ENCODE results near the gene ARFIP1.
"Not testable (repeated sequence)": the region's sequence is repeated elsewhere in the genome, so short reads cannot be mapped to it uniquely, and the experiment has no call there.

ARFIP1 gene

DNA sequence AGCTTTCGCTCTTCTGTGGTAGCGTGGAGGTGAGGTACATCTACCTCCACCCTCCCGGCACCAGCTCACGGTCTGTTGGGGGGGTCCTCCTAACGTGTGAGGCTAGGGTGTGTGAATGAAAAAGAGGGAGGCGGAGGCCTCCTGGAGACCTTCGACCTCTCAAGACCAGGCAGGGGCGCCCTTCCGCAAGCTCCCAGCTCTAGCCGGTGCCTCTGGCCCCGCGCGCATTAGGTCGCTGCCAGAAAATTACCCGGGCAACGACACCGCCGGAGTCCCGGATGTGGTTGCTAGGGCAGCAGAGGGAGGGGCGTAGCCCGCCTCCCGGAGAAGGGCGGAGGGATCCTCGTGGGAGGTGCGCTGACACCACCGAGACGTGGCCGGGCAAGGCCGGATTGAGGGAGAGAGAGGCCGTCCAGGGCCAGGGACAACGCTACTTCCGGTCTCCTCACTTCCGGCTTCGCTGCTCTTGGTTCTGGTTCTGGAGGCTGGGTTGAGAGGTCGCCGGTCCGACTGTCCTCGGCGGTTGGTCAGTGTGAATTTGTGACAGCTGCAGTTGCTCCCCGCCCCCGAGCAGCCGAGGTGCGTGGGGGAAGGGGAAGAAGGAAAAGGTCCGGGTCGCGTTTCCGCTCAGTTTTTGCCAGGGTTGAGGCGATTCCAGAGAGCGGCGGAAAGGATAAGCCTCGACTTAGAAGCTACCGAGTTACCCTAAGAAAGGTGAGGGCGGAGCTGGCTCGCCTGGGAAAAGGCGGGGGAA, at the start of gene ARFIP1, which contains the start of gene TIGD4:
TSS of gene ARFIP1 (plus strand) at position 442 of the 754 bp plus-strand sequence. CDS start 49,680 bp downstream, outside the sequence.
TSS of gene TIGD4 (minus strand) at position 218 of the 754 bp plus-strand sequence. CDS start 8,726 bp downstream, outside the sequence.
- DNase-seq (ENCODE audit: low spot score) = peak; percentile 99

GRCh38 chr4:152731997-152732396, 47.8 kb upstream of the ARFIP1 start:
- DNase-seq (ENCODE audit: low spot score) = no peak

- DNase-seq (ENCODE audit: low spot score) = no peak
Observed at GRCh38 chr4:152734015-152734698, 45.6 kb upstream of the ARFIP1 start.

GRCh38 chr4:152734699-152735050, 45.1 kb upstream of the ARFIP1 start:
- DNase-seq (ENCODE audit: low spot score) = no peak

GRCh38 chr4:152735396-152735859, 44.3 kb upstream of the ARFIP1 start:
- no peak for DNase-seq (ENCODE audit: low spot score)

- DNase-seq (ENCODE audit: low spot score) = no peak
Observed at GRCh38 chr4:152735906-152736305, 43.8 kb upstream of the ARFIP1 start.

GRCh38 chr4:152738827-152739226, 40.9 kb upstream of the ARFIP1 start:
- no peak for DNase-seq (ENCODE audit: low spot score)

DNA sequence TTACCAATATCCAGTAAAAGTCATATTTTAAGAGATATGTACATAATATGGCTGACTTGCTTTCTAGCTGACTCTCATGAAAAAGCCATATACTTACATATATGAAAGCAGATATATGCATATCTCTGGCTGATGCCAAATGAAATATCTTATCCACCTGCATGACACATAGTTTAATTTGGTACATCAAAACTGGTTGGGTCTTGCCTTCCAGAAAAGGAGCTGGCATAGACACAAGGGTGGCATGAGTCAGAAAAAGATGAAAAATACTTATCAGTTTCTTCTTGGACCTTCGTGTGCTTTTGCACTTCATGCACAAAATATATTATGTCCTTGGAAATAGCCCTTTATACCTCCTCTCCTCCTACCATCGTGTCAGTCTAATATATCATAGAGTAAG, 32.3 kb upstream of the ARFIP1 start:
- no peak for DNase-seq (ENCODE audit: low spot score)

- no peak for DNase-seq (ENCODE audit: low spot score)
Observed at GRCh38 chr4:152748619-152749018, 31.1 kb upstream of the ARFIP1 start.

GRCh38 chr4:152763796-152764195, 16.0 kb upstream of the ARFIP1 start:
- DNase-seq (ENCODE audit: low spot score) = peak; percentile 16

DNA sequence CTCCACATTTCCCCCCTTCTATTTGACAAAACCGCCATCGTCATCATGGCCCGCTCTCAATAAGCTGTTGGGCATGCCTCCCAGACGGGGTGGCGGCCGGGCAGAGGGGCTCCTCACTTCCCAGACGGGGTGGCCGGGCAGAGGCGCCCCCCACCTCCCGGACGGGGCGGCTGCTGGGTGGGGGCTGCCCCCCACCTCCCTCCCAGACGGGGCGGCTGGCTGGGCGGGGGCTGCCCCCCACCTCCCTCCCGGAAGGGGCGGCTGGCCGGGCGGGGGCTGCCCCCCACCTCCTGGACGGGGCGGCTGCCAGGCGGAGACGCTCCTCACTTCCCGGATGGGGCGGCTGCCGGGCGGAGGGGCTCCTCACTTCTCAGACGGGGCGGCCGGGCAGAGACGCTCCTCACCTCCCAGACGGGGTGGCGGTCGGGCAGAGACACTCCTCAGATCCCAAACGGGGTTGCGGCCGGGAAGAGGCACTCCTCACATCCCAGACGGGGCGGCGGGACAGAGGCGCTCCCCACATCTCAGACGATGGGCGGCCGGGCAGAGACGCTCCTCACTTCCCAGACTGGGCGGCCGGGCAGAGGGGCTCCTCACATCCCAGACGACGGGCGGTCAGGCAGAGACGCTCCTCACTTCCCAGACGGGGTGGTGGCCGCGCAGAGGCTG, 14.6 kb upstream of the ARFIP1 start:
- DNase-seq (ENCODE audit: low spot score) = not testable (repeated sequence)

- peak; percentile 55 for DNase-seq (ENCODE audit: low spot score)
Observed at GRCh38 chr4:152771741-152772533, 7.8 kb upstream of the ARFIP1 start.

GRCh38 chr4:152773339-152773738, 6.4 kb upstream of the ARFIP1 start:
- no peak for DNase-seq (ENCODE audit: low spot score)

DNA sequence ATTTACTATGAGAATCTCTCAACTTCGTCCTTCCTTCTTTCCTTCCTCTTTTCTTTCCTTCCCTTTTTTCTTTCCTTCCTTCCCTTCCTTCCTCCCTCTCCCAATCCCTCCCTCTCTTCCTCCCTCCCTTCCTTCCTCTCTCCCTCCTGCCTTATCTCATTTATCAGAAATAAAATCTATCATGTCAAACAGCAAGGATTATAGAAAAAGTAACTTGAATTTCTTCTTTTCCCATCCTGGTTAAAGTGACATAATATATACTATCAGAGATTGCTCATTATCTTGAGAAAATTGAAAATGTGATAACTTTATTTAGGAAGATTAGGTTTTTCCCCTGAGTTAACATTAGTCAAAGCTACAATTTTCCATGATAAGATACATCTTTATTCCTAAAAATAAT, 5.8 kb upstream of the ARFIP1 start:
- DNase-seq (ENCODE audit: low spot score) = no peak

DNA sequence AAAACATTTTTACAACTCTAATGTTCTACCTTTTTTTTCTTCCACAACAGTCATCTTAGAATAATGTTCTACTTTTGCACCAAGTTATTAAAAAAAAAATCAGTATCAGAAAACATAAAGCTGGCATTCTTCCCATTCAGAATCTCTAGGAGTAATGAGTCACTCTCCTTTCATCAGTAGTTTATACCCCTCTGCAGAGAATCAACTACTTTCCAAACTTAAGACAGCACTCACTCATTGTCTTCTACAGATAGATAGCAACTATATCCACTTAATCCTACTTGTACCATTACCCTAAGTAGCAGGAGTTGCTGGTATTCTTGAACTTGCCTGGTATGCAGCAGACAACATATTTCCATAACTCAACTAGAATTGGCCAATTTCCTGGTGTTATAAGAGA, 3.4 kb upstream of the ARFIP1 start:
- no peak for DNase-seq (ENCODE audit: low spot score)

GRCh38 chr4:152777488-152777887, 2.3 kb upstream of the ARFIP1 start:
- DNase-seq (ENCODE audit: low spot score) = no peak

DNA sequence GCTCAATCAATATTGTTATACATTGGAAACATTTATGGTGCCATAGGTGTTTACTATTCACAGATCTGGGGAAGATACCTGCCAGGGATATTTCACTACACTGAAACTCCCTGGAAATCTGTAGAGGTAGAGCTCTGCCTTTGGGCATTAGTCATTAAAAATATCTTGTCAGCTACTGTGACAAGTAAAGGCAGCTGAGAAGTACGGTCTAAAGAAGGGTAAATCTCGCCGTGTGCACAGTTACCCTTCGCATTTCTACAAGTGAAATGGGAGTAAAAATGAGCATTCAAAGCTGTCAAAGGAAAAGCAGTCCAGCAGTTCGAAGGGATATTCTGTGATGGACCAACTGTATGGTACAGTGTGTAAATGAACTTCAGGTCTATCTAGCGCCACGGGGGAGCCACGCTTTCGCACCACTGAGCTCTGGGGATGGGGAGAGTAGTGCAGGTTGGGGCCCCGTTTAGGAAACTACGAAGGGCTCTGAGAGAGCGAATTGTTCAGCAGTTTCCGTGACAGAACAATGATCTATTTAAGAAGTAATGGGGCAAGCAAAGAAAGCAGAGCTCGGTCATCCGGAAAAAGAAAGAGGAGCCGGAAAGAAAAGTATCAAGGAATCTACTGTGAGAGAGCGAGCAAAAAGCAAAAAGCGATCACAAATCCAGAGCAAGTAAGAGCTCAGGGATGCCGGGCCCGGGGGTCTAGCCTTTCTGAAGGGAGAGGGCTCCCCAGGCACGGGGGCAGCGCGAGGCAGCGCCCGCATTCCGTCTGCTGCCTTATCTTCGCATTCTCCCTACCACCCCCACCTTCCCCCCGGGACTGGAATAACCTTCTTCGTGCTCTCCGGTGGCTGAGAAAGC, 870 bp upstream of the ARFIP1 start:
- peak; percentile 49 for DNase-seq (ENCODE audit: low spot score)

DNA sequence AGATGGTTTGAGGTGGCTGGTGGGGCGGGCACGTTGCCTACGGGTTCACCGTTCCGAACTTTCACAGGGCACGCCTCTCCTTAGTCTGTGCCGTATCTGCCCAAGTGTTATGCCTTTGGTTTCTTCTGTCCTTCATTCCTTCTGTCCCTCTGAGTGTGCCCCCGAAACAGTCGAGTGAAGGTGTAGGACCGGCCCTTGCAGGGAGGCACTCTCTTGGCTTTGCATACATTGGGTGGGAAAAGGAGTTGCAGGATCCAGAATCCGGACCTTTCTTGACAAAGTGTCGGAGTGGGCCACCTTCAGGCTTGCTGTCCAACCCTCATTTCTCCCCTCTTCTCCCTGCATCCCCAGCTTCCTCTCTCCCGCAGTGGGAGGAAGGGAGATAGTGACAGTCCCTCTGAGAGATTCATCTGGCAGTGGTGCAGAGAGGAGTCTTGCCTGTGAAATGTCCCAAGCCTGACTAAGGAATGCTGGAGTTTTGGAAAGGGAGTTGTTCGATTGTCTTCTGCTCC, 569 bp downstream of the ARFIP1 start:
- no peak for DNase-seq (ENCODE audit: low spot score)

GRCh38 chr4:152784490-152785350, 5.0 kb downstream of the ARFIP1 start:
- no peak for DNase-seq (ENCODE audit: low spot score)

All from globus pallidus (tissue), 1 donor.